ENCODE data around the gene SSRP1.

- no peak for TF ChIP-seq HMGXB4 (CRISPR knock-in tag; IDR thresholded peaks at IDR 0.05; ENCODE audit: borderline replicate concordance)
- no peak; the same call in 1 of the 3 replicates for TF ChIP-seq CTCF (IDR thresholded peaks at IDR 0.05)
- TF ChIP-seq POLR2A (IDR thresholded peaks at IDR 0.05; ENCODE audit: low read length): no peak
- no peak for TF ChIP-seq ESRRA (IDR thresholded peaks at IDR 0.05; ENCODE audit: borderline replicate concordance, low read length)
- TF ChIP-seq CEBPB (IDR thresholded peaks at IDR 0.05): no peak; a peak in 1 of 4 replicates
- no peak for TF ChIP-seq JUNB (IDR thresholded peaks at IDR 0.05)
- TF ChIP-seq EP300 (IDR thresholded peaks at IDR 0.05): peak; percentile 40 to 51; a peak in 2 of 5 replicates
- peak; percentile 41; the same call in 1 of the 2 replicates for TF ChIP-seq MAX (IDR thresholded peaks at IDR 0.05)
- no peak for TF ChIP-seq FOSL2 (IDR thresholded peaks at IDR 0.05)
- peak; percentile 74 for TF ChIP-seq FOSL2 (CRISPR knock-in tag; IDR thresholded peaks at IDR 0.05)
- no peak for TF ChIP-seq RAD21 (conservative IDR thresholded peaks at IDR 0.05 in 1 of 2, IDR thresholded peaks at IDR 0.05 in 1 of 2)
- no peak for TF ChIP-seq USF2 (IDR thresholded peaks at IDR 0.05)
Observed at GRCh38 chr11:57358543-57358961, 22.9 kb upstream of the SSRP1 start.

Data from A549 (cell line).